Measurements from ENCODE around the gene SIGLEC15. TPM values are rescaled to one million over a fixed set of nuclear protein-coding genes. Genes with fewer than 3 reads are reported as not detected.
"Not testable (repeated sequence)": the region's sequence is repeated elsewhere in the genome, so short reads cannot be mapped to it uniquely, and the experiment has no call there.

SIGLEC15 gene
- total and polyA plus RNA-seq, 9 donors: 0.06 to 0.44 (median 0.14) TPM

GRCh38 chr18:45818765-45819164 is 6.7 kb upstream of the SIGLEC15 start:
- not testable (repeated sequence) for H3K36me3 ChIP-seq (ENCODE audit: control insufficient read depth, insufficient read depth, low read length); H3K27me3 ChIP-seq (ENCODE audit: control insufficient read depth, insufficient read depth, low read length); H3K27ac ChIP-seq (ENCODE audit: low read length); DNase-seq; H3K9me3 ChIP-seq (replicated peaks; ENCODE audit: control insufficient read depth, low read depth, low read length); H3K4me1 ChIP-seq (ENCODE audit: control insufficient read depth, insufficient read depth, low read length); H3K4me3 ChIP-seq (ENCODE audit: low read length)
- 90% methylated on average over 2 of the region's 8 CpGs for WGBS (ENCODE audit: insufficient coverage)

GRCh38 chr18:45820106-45820745 is 5.2 kb upstream of the SIGLEC15 start:
- no peaks in the 10 kb centered on the region for H3K4me1 ChIP-seq (ENCODE audit: control insufficient read depth, insufficient read depth, low read length)
- no peak overlapping the region for H3K27ac ChIP-seq (ENCODE audit: low read length)
- H3K27me3 ChIP-seq (ENCODE audit: control insufficient read depth, insufficient read depth, low read length): peaks cover 4% of the 10 kb centered on the region
- no CpG with 5 or more reads among the region's 3 CpGs for WGBS (ENCODE audit: insufficient coverage)
- H3K36me3 ChIP-seq (ENCODE audit: control insufficient read depth, insufficient read depth, low read length): no peaks in the 10 kb centered on the region
- H3K9me3 ChIP-seq (replicated peaks; ENCODE audit: control insufficient read depth, low read depth, low read length): no peaks in the 10 kb centered on the region
- H3K4me3 ChIP-seq (ENCODE audit: low read length): no peak overlapping the region
- no peak for DNase-seq

DNA sequence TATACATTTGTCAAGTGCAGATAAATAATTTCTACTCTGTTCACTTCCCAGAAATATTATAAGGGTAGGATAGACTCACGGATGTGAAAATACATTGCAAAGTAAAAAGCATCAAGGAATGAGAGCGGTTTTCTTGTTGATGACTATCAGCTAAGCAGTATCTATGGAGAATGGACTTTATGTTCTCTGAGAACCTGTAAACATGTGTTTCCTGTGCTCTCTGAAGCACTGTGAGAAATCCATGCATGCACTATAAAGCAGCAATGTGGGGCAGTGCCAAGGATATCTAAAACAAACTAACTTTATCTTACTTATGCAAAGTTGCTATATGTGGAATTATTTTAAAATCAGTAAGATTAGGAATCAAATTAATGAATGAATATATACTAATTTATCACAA is 4.4 kb upstream of the SIGLEC15 start:
- 100% methylated on average over 1 of the region's 2 CpGs for WGBS (ENCODE audit: insufficient coverage)
- DNase-seq: no peak
- Histone ChIP-seq H3K9me3 (replicated peaks; ENCODE audit: control insufficient read depth, low read depth, low read length) (no peaks in the 10 kb centered on the region), H3K4me3 (ENCODE audit: low read length) (no peak overlapping the region), H3K27me3 (ENCODE audit: control insufficient read depth, insufficient read depth, low read length) (peaks cover 4% of the 10 kb centered on the region), H3K27ac (ENCODE audit: low read length) (no peak overlapping the region), H3K36me3 (ENCODE audit: control insufficient read depth, insufficient read depth, low read length) (no peaks in the 10 kb centered on the region), H3K4me1 (ENCODE audit: control insufficient read depth, insufficient read depth, low read length) (no peaks in the 10 kb centered on the region)

- no peak for DNase-seq
- no peaks in the 10 kb centered on the region for H3K4me1 ChIP-seq (ENCODE audit: control insufficient read depth, insufficient read depth, low read length)
- H3K36me3 ChIP-seq (ENCODE audit: control insufficient read depth, insufficient read depth, low read length): no peaks in the 10 kb centered on the region
- no CpG with 5 or more reads among the region's 1 CpG for WGBS (ENCODE audit: insufficient coverage)
- no peak overlapping the region for H3K27ac ChIP-seq (ENCODE audit: low read length)
- H3K4me3 ChIP-seq (ENCODE audit: low read length): no peak overlapping the region
- peaks cover 4% of the 10 kb centered on the region for H3K27me3 ChIP-seq (ENCODE audit: control insufficient read depth, insufficient read depth, low read length)
- no peaks in the 10 kb centered on the region for H3K9me3 ChIP-seq (replicated peaks; ENCODE audit: control insufficient read depth, low read depth, low read length)
Measured at GRCh38 chr18:45821711-45822110, 3.8 kb upstream of the SIGLEC15 start.

DNA sequence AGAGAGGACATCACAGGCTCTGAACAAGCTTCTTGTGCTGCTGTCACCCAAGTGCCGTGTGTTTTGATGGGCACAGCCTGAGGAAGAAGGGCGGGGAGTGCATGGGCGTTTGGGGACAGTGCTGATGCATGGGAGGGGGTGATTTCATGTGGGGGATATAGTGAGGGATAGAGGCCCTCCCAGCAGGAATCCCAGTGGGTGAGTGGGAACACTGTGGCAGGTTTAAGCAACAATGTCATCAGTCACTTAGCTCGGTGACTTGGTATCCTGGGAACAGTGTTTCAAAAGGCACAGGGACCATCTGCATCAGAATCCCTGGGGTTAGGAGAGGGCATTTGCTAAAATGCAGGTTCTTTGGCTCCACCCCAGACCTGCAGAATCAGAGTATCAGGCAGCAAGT is 609 bp downstream of the SIGLEC15 start:
- DNase-seq: no peak
- H3K4me3 ChIP-seq (ENCODE audit: low read length): no peak overlapping the region
- H3K27ac ChIP-seq (ENCODE audit: low read length): no peak overlapping the region
- no peaks in the 10 kb centered on the region for H3K36me3 ChIP-seq (ENCODE audit: control insufficient read depth, insufficient read depth, low read length)
- no peaks in the 10 kb centered on the region for H3K9me3 ChIP-seq (replicated peaks; ENCODE audit: control insufficient read depth, low read depth, low read length)
- H3K27me3 ChIP-seq (ENCODE audit: control insufficient read depth, insufficient read depth, low read length): peaks cover 7% of the 10 kb centered on the region
- H3K4me1 ChIP-seq (ENCODE audit: control insufficient read depth, insufficient read depth, low read length): peaks cover 11% of the 10 kb centered on the region
- 80% methylated on average over 4 of the region's 4 CpGs for WGBS (ENCODE audit: insufficient coverage)

GRCh38 chr18:45826716-45827115 is 1.2 kb downstream of the SIGLEC15 start:
- peaks cover 11% of the 10 kb centered on the region for H3K4me1 ChIP-seq (ENCODE audit: control insufficient read depth, insufficient read depth, low read length)
- H3K4me3 ChIP-seq (ENCODE audit: low read length); H3K27me3 ChIP-seq (ENCODE audit: control insufficient read depth, insufficient read depth, low read length); H3K27ac ChIP-seq (ENCODE audit: low read length); H3K36me3 ChIP-seq (ENCODE audit: control insufficient read depth, insufficient read depth, low read length); H3K9me3 ChIP-seq (replicated peaks; ENCODE audit: control insufficient read depth, low read depth, low read length); DNase-seq: not testable (repeated sequence)
- WGBS (ENCODE audit: insufficient coverage): 88% methylated on average over 2 of the region's 4 CpGs

DNA sequence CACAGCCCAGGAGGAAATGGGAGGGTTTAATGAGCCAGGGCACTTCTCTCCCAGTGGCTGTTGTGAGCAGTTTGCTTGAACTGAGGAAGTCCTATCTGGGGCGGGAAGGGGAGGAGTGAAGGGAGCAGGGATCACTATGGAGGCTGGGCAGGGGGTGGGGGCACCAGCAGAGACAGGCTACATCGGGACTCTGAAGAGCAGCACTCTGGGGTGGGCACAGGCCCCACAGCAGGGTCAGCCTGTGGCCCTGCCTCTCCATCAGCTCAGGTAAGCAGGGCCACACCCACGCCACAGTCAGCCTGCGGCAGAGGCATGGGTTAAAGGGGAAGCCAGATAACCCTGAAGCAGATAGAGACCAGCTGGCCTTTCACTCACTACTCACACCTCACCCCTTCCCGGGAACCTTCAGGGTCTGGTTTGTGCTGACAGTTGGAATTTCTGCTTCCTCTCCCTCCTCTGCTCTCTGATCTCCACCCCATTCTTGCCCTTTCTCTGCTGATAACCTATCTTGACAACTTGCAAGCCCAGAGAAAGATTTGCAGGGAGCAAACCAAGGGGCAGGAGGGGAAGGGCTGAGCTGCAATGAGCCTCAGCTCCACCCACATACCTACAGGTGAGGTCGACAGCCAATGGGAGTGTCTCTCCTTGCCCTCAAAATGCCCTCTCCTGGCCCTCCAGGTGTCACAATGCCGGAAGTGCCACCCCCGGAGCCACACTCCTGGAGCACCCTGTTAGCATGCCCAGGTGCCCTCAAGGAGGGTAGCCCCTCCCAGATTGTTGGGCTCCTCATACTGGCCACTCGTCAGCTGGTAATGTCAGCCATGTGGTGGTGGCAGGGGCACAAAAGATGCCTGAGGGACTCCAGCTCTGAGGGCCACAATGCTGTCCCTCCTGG is 3.7 kb downstream of the SIGLEC15 start:
- Histone ChIP-seq H3K27ac (ENCODE audit: low read length) (no peak overlapping the region), H3K27me3 (ENCODE audit: control insufficient read depth, insufficient read depth, low read length) (peaks cover 16% of the 10 kb centered on the region), H3K9me3 (replicated peaks; ENCODE audit: control insufficient read depth, low read depth, low read length) (no peaks in the 10 kb centered on the region), H3K4me1 (ENCODE audit: control insufficient read depth, insufficient read depth, low read length) (peaks cover 11% of the 10 kb centered on the region), H3K4me3 (ENCODE audit: low read length) (no peak overlapping the region), H3K36me3 (ENCODE audit: control insufficient read depth, insufficient read depth, low read length) (no peaks in the 10 kb centered on the region)
- WGBS (ENCODE audit: insufficient coverage): 53% methylated on average over 6 of the region's 9 CpGs
- DNase-seq: peak; percentile 31

DNA sequence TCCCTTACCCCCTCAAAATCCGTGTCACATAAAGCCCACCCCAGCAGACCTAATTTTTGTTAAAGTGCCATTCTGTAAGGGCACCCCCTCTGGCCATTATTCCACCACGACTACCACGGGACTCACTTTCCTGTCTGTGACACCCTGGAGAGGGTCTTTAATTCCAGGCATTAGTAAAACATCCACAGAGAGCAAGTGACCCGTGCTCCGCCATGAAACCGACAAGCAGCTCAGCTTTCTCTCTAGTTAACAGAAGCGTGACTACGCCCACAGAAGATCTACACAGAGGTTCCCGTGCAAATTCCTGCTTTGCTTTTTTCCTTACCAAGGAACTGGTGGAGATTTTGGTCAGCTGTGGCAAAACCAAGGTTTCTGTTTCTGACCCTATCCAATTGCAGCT is 4.4 kb downstream of the SIGLEC15 start:
- DNase-seq: no peak
- 47% methylated on average over 8 of the region's 9 CpGs for WGBS (ENCODE audit: insufficient coverage)
- H3K27ac ChIP-seq (ENCODE audit: low read length): no peak overlapping the region

DNA sequence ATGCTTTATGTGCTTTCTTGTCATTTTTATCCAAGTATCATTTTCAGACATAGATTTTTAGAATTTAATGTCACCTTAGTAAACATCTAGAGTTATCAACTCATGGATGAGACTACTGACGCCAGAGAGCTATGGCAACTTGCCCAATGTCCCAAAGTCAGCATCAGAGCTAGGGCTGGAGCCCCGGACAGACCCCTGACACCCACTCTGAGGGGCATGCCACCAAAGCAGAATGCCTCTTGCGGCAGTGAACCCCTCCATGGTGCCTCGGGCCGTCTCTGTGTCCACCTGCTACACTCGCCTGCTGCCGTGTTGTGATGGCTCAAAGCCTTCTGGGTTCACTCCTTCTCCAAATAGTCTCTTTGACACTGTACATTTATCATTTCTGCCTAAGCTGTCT is 5.4 kb downstream of the SIGLEC15 start:
- Histone ChIP-seq H3K4me1 (ENCODE audit: control insufficient read depth, insufficient read depth, low read length) (peaks cover 11% of the 10 kb centered on the region), H3K9me3 (replicated peaks; ENCODE audit: control insufficient read depth, low read depth, low read length) (no peaks in the 10 kb centered on the region), H3K27ac (ENCODE audit: low read length) (no peak overlapping the region), H3K4me3 (ENCODE audit: low read length) (no peak overlapping the region), H3K36me3 (ENCODE audit: control insufficient read depth, insufficient read depth, low read length) (no peaks in the 10 kb centered on the region), H3K27me3 (ENCODE audit: control insufficient read depth, insufficient read depth, low read length) (peaks cover 30% of the 10 kb centered on the region)
- 81% methylated on average over 7 of the region's 7 CpGs for WGBS (ENCODE audit: insufficient coverage)
- no peak for DNase-seq

More for the DNA sequence above, 4.4 kb downstream of the SIGLEC15 start:
- peaks cover 11% of the 10 kb centered on the region for H3K4me1 ChIP-seq (ENCODE audit: control insufficient read depth, insufficient read depth, low read length)
- H3K36me3 ChIP-seq (ENCODE audit: control insufficient read depth, insufficient read depth, low read length): no peaks in the 10 kb centered on the region
- H3K9me3 ChIP-seq (replicated peaks; ENCODE audit: control insufficient read depth, low read depth, low read length): no peaks in the 10 kb centered on the region
- peaks cover 20% of the 10 kb centered on the region for H3K27me3 ChIP-seq (ENCODE audit: control insufficient read depth, insufficient read depth, low read length)
- no peak overlapping the region for H3K4me3 ChIP-seq (ENCODE audit: low read length)

DNA sequence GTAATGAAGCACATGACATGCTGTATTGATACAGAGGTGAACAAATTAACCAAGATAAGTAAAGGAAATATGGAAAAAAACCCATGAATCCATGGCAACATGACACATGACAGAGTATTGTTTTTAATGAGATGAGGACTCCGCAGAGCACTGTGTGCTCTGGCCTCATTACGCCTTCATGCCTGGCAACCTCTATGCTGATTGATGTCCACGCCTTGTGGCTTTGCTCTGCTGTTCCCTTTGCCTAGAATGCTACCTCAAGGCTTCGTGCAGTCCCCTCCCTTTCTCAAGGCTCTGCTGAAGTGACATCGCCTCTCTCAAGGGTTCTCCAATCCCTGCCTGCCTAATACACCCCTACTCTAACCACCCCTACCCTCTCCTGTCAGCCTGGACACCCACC is 8.4 kb downstream of the SIGLEC15 start:
- peaks cover 8% of the 10 kb centered on the region for H3K4me1 ChIP-seq (ENCODE audit: control insufficient read depth, insufficient read depth, low read length)
- H3K27ac ChIP-seq (ENCODE audit: low read length): no peak overlapping the region
- DNase-seq: no peak
- H3K4me3 ChIP-seq (ENCODE audit: low read length): no peak overlapping the region
- WGBS (ENCODE audit: insufficient coverage): 69% methylated on average over 5 of the region's 5 CpGs
- H3K27me3 ChIP-seq (ENCODE audit: control insufficient read depth, insufficient read depth, low read length): peaks cover 54% of the 10 kb centered on the region
- no peaks in the 10 kb centered on the region for H3K9me3 ChIP-seq (replicated peaks; ENCODE audit: control insufficient read depth, low read depth, low read length)
- no peaks in the 10 kb centered on the region for H3K36me3 ChIP-seq (ENCODE audit: control insufficient read depth, insufficient read depth, low read length)

Measured in muscle of leg (tissue), 11 donors.